LNCaP clone FGC (cell line): Measurements from ENCODE around the gene XBP1.
A peak's percentile ranks its signal among the peaks of the same experiment; 100 is the strongest.

Experiments used
- DNase-seq: peaks from one replicate; pipeline ENCODE4 v3.0.0-alpha.2; 2011; ENCODE audit warnings: low read depth
- H3K4me3 ChIP-seq: 2 replicates; pipeline ENCODE4 v1.5.1; 2011; ENCODE audit warnings: mild to moderate bottlenecking, low read depth, low read length, control low read depth
- CTCF ChIP-seq: IDR thresholded peaks from 2 replicates; pipeline ENCODE4 v1.5.1; 2012; ENCODE audit warnings: mild to moderate bottlenecking; ENCODE audit not compliant: control insufficient read depth, insufficient read depth; ENCODE audit errors: extremely low read depth

Gene XBP1

GRCh38 chr22:28774378-28774777 lies 26.0 kb downstream of the XBP1 start:
- H3K4me3 ChIP-seq = no peak overlapping the region
- no peak for DNase-seq
- TF ChIP-seq CTCF = no peak

GRCh38 chr22:28773461-28773867 lies 26.9 kb downstream of the XBP1 start:
- DNase-seq = no peak
- H3K4me3 ChIP-seq = peak overlapping the region; percentile 66
- no peak for TF ChIP-seq CTCF

- peak within 1 kb of the TSS; percentile 66 for H3K4me3 ChIP-seq
- peak; percentile 25; the same call in 1 of the 2 replicates for TF ChIP-seq CTCF
- DNase-seq = peak; percentile 86
Measured at GRCh38 chr22:28772633-28773460, 27.5 kb downstream of the XBP1 start, which contains the start of gene CCDC117. CCDC117 (plus strand) TSS chr22:28772695; CDS start chr22:28772850, 155 bp downstream.

GRCh38 chr22:28771195-28771791 lies 29.1 kb downstream of the XBP1 start:
- H3K4me3 ChIP-seq = no peak overlapping the region
- TF ChIP-seq CTCF = no peak
- DNase-seq = no peak

GRCh38 chr22:28769394-28770085 lies 30.8 kb downstream of the XBP1 start:
- DNase-seq = no peak
- TF ChIP-seq CTCF = no peak
- no peak overlapping the region for H3K4me3 ChIP-seq

GRCh38 chr22:28768701-28769393 lies 31.5 kb downstream of the XBP1 start:
- TF ChIP-seq CTCF = no peak
- no peak for DNase-seq
- no peak overlapping the region for H3K4me3 ChIP-seq
